GM12892 (cell line): ENCODE measurements around the gene SSRP1.

Experiments used
- POLR2A ChIP-seq: IDR thresholded peaks from 2 replicates; pipeline ENCODE4 v1.6.1; 2011; ENCODE audit warnings: low read depth, low read length, control low read depth
- POLR2AphosphoS5 ChIP-seq: IDR thresholded peaks from 2 replicates; pipeline ENCODE4 v1.6.1; 2011; ENCODE audit warnings: low read depth, low read length, control low read depth
- TAF1 ChIP-seq: IDR thresholded peaks from 2 replicates; pipeline ENCODE4 v1.6.1; 2011; ENCODE audit warnings: low read depth, mild to moderate bottlenecking, control low read depth, low read length, borderline replicate concordance

DNA sequence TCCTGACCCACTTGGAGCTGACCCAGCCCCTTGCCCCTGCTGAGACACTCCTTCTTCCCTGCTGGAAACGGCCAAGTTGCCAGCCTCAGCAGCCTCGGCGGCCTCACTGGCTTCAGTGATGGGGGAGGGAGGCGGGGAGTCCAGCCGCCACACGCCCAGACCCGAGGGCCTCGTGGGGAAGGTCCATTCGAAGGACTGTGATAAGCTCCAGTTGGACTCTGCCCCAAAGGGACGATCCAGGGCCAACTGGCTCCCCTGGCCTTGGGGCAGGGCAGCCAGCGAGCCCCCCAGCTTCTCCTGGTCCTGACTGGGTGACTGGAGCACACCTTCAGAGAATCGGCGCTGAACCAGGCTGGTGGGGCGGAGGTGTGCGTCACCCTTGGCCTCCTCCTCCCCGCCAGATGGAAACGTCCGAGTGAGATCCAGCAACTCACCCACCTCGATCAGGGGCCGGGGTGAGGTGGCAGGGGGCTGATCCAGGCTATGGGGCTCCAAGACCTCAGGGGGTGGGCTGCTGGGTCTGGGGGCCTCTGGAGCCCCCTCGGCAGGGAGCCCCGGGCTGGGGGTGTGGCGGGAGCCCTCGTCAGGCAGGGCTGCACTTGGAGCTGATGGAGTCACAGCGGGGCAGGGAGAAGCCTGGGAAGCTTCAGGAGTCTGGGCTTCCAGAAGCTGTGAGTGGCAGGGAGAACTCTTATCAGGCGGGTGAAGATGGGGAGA lies 22.5 kb downstream of the SSRP1 start:
- TF ChIP-seq POLR2A = no peak
- TF ChIP-seq POLR2AphosphoS5 = no peak
- TF ChIP-seq TAF1 = no peak
